CD4-positive, alpha-beta T cell (primary cell): Measurements from ENCODE around the gene NDUFB1. TPM values are rescaled to one million over a fixed set of nuclear protein-coding genes. Genes with fewer than 3 reads are reported as not detected.

Experiments
- ATAC-seq: fragments of 200-7000 bp; cut with Tn5 transposase; one replicate; pipeline ENCODE4 v1.10.0; 2022; ENCODE audit warnings: mild to moderate bottlenecking; ENCODE audit not compliant: poor library complexity
- CTCF ChIA-PET: fragments of 350-600 bp; sonication (Branson Sonifier 250); formaldehyde crosslinking; loops from one replicate; lab custom pipeline; 2021; ENCODE audit warnings: antibody characterized with exemption, inconsistent platforms; lab: Charles Lee
- POLR2A ChIA-PET: fragments of 350-600 bp; sonication (Branson Sonifier 250); formaldehyde crosslinking; loops from one replicate; lab custom pipeline; 2021; ENCODE audit warnings: antibody characterized with exemption, inconsistent platforms; lab: Charles Lee
- DNase-seq, 14 experiments: peaks; one replicate each; pipeline ENCODE4 v3.0.0-alpha.2; 2013 to 2020; ENCODE audit warnings: mixed read lengths in 2 of 14
- H3K27ac ChIP-seq, 2 donors: one replicate each; pipeline versions ENCODE4 v1.5.1 to v1.7.0; 2013; ENCODE audit warnings: low read length in 2 of 2, low read depth in 1 of 2, mild to moderate bottlenecking in 1 of 2
- H3K27me3 ChIP-seq, 2 experiments: 1 replicate in 1 of 2; 2 replicates in 1 of 2; pipeline versions ENCODE4 v1.6.1 to v1.7.0; 2013; ENCODE audit warnings: low read length in 2 of 2, control low read depth in 1 of 2, mild to moderate bottlenecking in 1 of 2, moderate library complexity in 1 of 2; ENCODE audit not compliant: insufficient read depth in 2 of 2, control insufficient read depth in 1 of 2
- H3K36me3 ChIP-seq: one replicate; pipeline ENCODE4 v1.6.1; 2013; ENCODE audit warnings: low read length, control low read depth; ENCODE audit not compliant: insufficient read depth
- H3K4me1 ChIP-seq: one replicate; pipeline ENCODE4 v1.6.1; 2013; ENCODE audit warnings: low read length, control low read depth; ENCODE audit not compliant: insufficient read depth
- H3K4me3 ChIP-seq: one replicate; pipeline ENCODE4 v1.5.1; 2013; ENCODE audit warnings: mild to moderate bottlenecking, low read length, moderate library complexity
- H3K9me3 ChIP-seq, 2 experiments: 1 replicate in 1 of 2; 2 replicates in 1 of 2; pipeline versions ENCODE4 v1.6.1 to v1.7.0; 2013; ENCODE audit warnings: low read length in 2 of 2, mild to moderate bottlenecking in 2 of 2, control low read depth in 1 of 2, moderate library complexity in 1 of 2; ENCODE audit not compliant: control insufficient read depth in 1 of 2, insufficient read depth in 1 of 2
- H3K27ac Mint-ChIP-seq: one replicate; pipeline ENCODE4 v1.8.0; 2020; ENCODE audit warnings: mixed read lengths
- H3K27me3 Mint-ChIP-seq: one replicate; pipeline ENCODE4 v1.8.0; 2021; ENCODE audit warnings: mixed read lengths
- H3K36me3 Mint-ChIP-seq: one replicate; pipeline ENCODE4 v1.8.0; 2021; ENCODE audit warnings: low read depth, mixed read lengths
- H3K4me1 Mint-ChIP-seq: one replicate; pipeline ENCODE4 v1.8.0; 2021; ENCODE audit warnings: low read depth, mixed read lengths
- H3K4me3 Mint-ChIP-seq: one replicate; pipeline ENCODE4 v1.8.0; 2020; ENCODE audit warnings: mild to moderate bottlenecking, mixed read lengths
- H3K9me3 Mint-ChIP-seq: one replicate; pipeline ENCODE4 v1.8.0; 2020; ENCODE audit warnings: mixed read lengths
- CTCF ChIP-seq: fragments of 200-600 bp; IDR thresholded peaks from one replicate; pipeline ENCODE4 v1.8.0; 2022; ENCODE audit warnings: antibody characterized with exemption, mild to moderate bottlenecking
- intact Hi-C, 2 experiments: fragments of 100-400 bp; cut with DNase I in 1 of 2; cut with micrococcal nuclease in 1 of 2; formaldehyde crosslinking; loops; one replicate each; pipeline versions ENCODE4 v1.15.1 to v1.9.0; 2023 to 2025; cut with DNase I, micrococcal nuclease
- total RNA-seq, 174 experiments: library from RNA in 2 of 174; stranded (reverse) in 2 of 174; gene quantifications; one replicate each; pipeline ENCODE4 v1.2.3 and lab custom pipeline; 2021 to 2026

The NDUFB1 gene
- total RNA-seq, 2 experiments from 2014 or later = 45.3 to 48.1 TPM

- Mint-ChIP-seq H3K4me3 (peak overlapping the region; percentile 78), H3K9me3 (no peaks in the 10 kb centered on the region), H3K27ac (peak overlapping the region; percentile 81), H3K4me1 (peaks cover 54% of the 10 kb centered on the region), H3K36me3 (peaks cover 6% of the 10 kb centered on the region), H3K27me3 (no peaks in the 10 kb centered on the region)
- H3K4me1 ChIP-seq = peaks cover 41% of the 10 kb centered on the region
- H3K4me3 ChIP-seq = no peak overlapping the region
- DNase-seq (peak in 4 of 14 experiments; percentile 5 to 57 (median 36)), ATAC-seq (no peak)
- TF ChIP-seq CTCF = no peak
- no peaks in the 10 kb centered on the region for H3K9me3 ChIP-seq
- ChIA-PET POLR2A (interaction anchor here (0.5 to 5.3 kb wide), 5 partner anchors 10 to 598 kb away, joined by 3 to 116 read pairs (median 26); partner anchors contain the start of genes CPSF2, NDUFB1, PPP4R3A and TRIP11), CTCF (interaction anchor here (0.6 to 4.5 kb wide), 2 partner anchors 13 to 608 kb away, joined by 3 to 134 read pairs; partner anchors contain the start of genes CPSF2 and NDUFB1)
- H3K27ac ChIP-seq = no peak overlapping the region
- intact Hi-C loops = loop anchor here in 1 of 2 experiments (2.0 to 10.0 kb wide), 4 partner anchors 598 to 1774 kb away; partner anchors contain the start of genes GOLGA5, LYSET, NRDE2 and PPP4R3A
- H3K36me3 ChIP-seq = peaks cover under 1% of the 10 kb centered on the region
- no peaks in the 10 kb centered on the region for H3K27me3 ChIP-seq
Measured at GRCh38 chr14:92108345-92109254, 12.9 kb downstream of the NDUFB1 start.

GRCh38 chr14:92106143-92106926, 15.2 kb downstream of the NDUFB1 start, which contains the start of gene ATXN3:
Gene ATXN3 (minus strand): TSS chr14:92106582. CDS start chr14:92106552, 30 bp downstream.
- ChIA-PET CTCF (interaction anchor here (0.5 to 4.5 kb wide), 17 partner anchors 9 to 692 kb away, joined by 3 to 134 read pairs (median 4); partner anchors contain the start of genes CPSF2, NDUFB1 and TRIP11), POLR2A (interaction anchor here (0.8 to 5.3 kb wide), 15 partner anchors 9 to 1722 kb away, joined by 3 to 116 read pairs (median 5); partner anchors contain the start of genes CPSF2, GOLGA5, LYSET and MOAP1)
- TF ChIP-seq CTCF = peak; percentile 84
- peak; percentile 93 for ATAC-seq
- intact Hi-C loops = loop anchor here (1.0 to 10.0 kb wide), 6 partner anchors 15 to 1772 kb away; partner anchors contain the start of genes CPSF2 (in 2 of the 2), NDUFB1 (in 2 of the 2), GOLGA5 (in 1 of the 2) and LYSET (in 1 of the 2)
- H3K4me1 Mint-ChIP-seq = peaks cover 73% of the 10 kb centered on the region
- no peaks in the 10 kb centered on the region for H3K27me3 Mint-ChIP-seq
- H3K9me3 Mint-ChIP-seq = no peaks in the 10 kb centered on the region
- Histone ChIP-seq H3K36me3 (peaks cover 4% of the 10 kb centered on the region), H3K27ac (peak within 1 kb of the TSS; percentile 81 to 84), H3K27me3 (no peaks in the 10 kb centered on the region), H3K9me3 (no peaks in the 10 kb centered on the region), H3K4me3 (peak within 1 kb of the TSS; percentile 66), H3K4me1 (peaks cover 45% of the 10 kb centered on the region)
- H3K36me3 Mint-ChIP-seq = peaks cover 6% of the 10 kb centered on the region
- DNase-seq = peak; percentile 89 to 99 (median 94)
- peak within 1 kb of the TSS; percentile 84 for H3K27ac Mint-ChIP-seq
- peak within 1 kb of the TSS; percentile 95 for H3K4me3 Mint-ChIP-seq
